Activated CD4-positive, CD25-positive, alpha-beta regulatory T cell (primary cell): Measurements from ENCODE around the gene CUBN.

ENCODE experiments used
- DNase-seq, 4 experiments: peaks; one replicate each; lab custom pipeline; 2025; lab: John Stamatoyannopoulos, UW

The CUBN gene

GRCh38 chr10:17041626-17042520 is 87.7 kb downstream of the CUBN start:
- DNase-seq, result no peak

DNA sequence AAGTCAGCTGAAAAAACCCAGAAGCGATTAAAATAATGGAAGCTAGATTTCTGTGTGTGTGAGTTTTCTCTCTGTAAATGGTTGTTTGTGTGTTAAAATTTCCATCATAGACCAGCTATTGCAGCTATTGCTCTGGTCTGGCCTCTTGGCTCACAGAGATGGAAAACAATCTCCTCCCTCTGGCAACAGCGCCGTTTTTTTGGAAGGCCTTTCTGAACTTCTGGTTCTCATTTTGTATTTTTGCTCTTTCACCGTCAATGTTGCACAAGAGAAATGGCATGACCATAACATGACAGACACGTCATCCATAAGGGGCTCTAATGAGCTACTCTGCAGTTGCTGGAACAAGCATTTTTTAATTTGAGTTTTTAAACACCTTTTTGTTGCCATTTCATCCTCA is 91.0 kb downstream of the CUBN start:
- DNase-seq, result no peak

GRCh38 chr10:17037910-17038309 is 91.7 kb downstream of the CUBN start:
- no peak for DNase-seq

- DNase-seq, result no peak
These were observed 94.2 kb downstream of the CUBN start for GRCh38 chr10:17035446-17035845.

GRCh38 chr10:17033529-17034260 is 95.9 kb downstream of the CUBN start:
- no peak for DNase-seq

DNA sequence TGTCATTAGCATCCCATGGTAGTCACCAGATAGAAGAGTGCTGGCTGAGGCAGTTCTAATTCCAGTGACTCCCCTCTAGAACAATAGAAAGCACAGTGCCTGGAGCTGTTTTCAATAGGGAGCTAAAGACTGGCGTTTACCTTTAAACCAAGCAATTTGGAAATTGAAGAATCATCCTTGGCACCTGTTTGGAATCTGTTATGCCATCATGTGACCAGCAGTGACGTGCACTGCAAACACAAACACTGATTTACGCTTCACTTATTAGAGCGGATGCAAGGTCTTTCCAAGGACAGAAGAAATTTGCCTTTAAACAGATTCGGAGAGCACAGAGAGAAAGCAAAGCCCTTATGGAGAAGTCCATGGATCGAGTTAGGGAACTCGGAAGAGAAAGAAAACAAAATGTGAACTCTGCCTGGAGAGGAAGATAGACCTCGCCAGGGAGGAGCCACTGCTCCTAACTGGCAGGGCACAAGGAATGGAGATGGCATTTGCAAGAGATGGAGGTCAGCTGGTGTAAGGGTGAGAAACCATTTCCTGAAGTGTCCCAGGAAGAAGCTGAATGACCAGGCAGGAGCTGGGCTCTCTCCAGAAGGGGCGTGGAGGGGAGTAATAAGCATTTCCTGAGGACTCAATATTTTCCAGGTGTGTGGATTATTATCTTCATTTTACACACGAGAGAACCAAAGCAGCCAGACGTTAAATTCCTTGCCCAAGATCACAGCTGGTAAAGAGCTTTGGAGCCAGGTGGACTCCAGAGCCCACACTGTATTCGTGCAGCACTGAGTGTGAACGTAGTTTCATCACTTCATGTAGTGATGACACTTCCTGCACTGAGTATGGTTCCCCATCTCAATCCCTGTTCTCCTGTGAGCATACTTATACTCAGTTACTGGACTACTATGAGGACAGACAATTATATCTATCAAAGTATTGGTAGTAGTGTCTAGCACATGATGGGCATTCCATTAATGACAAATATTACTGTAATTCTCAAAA is 97.7 kb downstream of the CUBN start:
- no peak for DNase-seq

- DNase-seq, result peak; percentile 23 to 51 (median 46)
These were observed 99.9 kb downstream of the CUBN start for GRCh38 chr10:17029581-17030271.

DNA sequence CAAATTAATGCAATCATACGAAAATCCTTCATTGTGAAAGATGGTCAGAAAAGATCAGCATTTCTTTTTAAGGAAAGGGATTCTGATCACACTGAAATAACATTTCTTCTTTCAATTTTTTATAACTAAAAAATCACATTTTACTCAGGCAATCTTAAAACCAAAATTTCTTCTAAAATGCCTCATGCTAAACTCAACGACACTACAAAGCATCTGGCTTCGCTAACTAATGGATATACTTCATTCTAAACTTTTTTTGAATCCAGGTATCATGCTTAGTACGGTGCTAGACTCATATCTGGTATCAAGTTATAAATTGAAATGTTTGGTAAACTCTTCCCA is 100.4 kb downstream of the CUBN start:
- DNase-seq, result no peak

DNA sequence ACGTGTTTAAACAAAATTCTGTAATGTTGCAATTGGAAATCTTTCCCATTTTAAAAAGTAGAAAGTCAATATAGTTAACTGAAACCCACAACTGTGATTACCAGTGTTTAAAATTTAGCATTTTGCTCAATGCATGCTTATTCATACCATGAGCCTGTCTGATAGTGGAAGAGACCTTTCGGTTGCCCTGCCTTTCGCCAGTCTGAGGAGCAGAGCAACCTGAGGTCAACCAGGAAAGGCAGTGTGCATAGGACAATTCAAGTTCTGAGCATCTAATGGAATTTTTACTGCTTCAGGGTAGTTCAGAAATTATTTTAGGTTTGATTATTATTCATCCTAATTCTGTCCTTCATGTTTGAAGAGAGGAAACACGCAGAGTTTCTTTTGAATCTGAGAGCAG is 100.8 kb downstream of the CUBN start:
- DNase-seq, result no peak

DNA sequence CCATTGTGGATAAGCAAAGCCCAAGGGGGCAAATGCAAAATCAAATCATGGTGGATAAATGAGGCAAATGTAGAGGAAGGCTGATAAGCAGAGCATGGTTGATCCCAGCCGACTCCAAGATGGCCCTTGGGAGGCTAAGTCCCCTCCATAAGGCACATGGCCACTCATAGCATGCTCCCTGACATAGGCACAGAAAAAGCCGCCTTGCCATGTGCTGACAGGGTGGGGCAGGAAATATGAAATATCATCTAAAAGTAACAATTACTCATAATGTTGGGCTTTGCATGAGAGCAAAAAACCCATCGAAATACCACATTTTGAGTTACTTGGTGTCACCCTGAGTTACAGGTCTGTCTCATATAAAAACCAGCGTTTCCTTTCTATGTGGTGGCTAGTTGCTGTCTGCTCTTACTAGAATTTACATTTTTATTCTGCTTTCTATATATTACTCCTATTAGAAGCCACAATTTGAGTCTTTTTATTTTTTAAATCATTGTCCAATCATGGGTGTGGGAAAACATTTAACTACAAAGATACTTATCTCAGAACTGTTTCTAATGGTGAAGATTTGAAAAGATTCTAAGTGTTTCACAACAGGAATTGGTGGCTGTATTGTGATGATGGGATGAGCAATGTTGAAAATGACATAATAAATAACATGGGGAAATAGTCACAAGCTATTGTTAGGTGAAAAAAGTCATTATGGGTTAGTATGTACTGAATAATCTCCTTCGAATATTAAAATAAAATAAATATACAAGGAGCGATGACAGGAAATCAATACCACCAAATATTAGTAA is 102.7 kb downstream of the CUBN start:
- peak; percentile 13 to 40 (median 28) for DNase-seq

DNA sequence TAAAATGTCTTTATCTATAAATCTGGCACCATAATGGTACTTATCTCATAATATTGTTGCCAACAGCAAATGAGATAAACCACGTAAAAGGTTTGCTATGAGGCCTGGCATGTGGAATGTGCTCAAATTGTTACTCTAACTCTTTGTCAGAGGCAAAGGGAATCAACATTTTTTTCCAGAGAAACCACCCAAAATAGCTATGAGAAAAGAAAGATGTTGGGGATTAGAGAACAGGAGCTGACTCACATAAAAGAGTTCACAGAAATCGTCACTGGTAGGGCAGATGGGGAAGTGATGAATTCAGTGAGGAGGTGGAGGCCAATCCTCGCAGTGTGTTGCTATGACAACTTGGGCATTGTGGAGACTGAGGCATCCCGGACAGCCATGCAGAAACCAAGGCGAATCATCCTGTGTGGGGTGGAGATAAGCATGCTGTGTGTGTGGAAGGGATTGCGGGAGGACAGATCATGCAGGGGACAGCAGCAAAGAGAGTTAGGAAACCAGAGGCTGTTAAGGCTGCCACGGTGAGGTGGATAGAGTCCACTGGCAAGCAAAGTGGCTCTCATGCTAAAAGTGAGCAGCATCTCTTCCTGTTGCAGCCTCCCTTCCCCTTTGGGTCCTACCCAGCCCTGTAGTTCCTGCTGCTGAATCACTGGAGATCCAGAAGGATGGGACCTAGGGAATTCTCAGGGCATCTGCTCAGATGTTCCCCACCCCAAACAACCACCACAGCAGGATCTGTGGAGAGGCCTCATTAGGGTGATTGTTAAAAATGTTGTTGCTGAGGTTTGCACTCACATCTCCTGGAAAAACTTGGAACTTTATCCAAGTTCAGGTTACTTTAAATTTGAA is 103.9 kb downstream of the CUBN start:
- DNase-seq, result peak in 3 of 4 experiments; percentile 4 to 39 (median 19)

DNA sequence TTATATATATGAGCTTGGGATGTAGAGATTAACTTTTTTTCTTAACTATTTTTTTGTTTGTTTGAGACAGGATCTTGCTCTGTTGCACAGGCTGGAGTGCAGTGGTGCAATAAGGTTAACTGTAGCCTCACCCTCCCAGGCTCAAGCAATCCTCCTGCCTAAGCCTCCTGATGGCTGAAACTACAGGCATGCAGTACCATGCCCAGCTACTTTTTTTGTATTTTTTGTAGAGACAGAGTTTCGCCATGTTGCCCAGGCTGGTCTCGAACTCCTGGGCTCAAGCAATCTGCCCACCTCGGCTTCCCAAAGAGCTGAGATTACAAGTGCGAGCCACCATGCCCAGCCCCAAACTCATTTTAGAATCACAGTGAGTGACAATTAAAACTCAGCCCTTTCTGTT is 105.2 kb downstream of the CUBN start:
- DNase-seq, result no peak

GRCh38 chr10:17023386-17024298 is 106.0 kb downstream of the CUBN start:
- peak; percentile 3 to 50 (median 27) for DNase-seq

DNA sequence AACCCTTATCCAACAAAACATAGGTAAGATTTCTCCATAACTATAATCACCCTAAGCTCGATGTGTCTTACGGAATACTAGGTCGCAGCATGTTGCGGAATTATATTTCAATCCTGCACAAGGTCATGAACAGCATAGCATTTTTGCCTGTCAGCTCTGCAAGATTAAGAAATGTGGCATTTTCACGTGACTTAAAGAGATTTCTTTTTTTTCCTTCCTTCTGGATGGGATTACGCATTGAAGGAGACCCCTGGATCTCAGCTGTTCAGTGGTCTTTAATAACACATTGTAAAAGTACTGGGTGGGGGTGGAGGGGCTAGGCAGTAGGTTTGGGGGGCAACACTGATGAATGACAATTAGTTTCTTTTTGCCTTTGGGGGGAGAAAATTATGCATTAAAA is 106.7 kb downstream of the CUBN start:
- no peak for DNase-seq

- DNase-seq, result no peak
These were observed 107.2 kb downstream of the CUBN start for GRCh38 chr10:17022466-17022825.

GRCh38 chr10:17021656-17022465 is 107.8 kb downstream of the CUBN start:
- no peak for DNase-seq

DNA sequence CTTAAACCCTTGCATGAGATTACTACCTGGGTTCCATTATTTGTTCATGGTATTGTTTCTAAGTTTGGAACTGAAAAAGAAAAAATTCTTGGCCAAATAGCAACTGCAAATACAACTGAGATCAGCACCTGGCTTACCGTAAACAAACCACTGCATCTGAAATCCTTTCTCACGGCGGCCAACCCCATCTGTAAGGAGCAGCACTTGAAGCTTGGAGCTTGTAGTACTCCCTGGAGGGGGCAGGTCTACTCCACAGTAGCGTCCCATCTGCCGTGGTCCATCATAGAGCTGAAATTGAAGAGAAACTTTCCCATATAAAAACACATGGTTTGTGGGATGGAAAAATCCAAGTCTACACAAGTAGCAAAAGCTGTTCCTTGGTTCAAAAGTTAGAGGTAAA is 109.9 kb downstream of the CUBN start:
- no peak for DNase-seq
